H1 (cell line): ENCODE results near the gene CSNK1A1. TPM values are rescaled to one million over a fixed set of nuclear protein-coding genes. Genes with fewer than 3 reads are reported as not detected.

Experiments used
- CTCF ChIA-PET: fragments of 300-600 bp; sonication (Branson Sonifier 250); formaldehyde crosslinking; loops from one replicate; lab custom pipeline; 2021; ENCODE audit not compliant: partially characterized antibody; lab: Charles Lee
- POLR2A ChIA-PET: fragments of 300-600 bp; sonication (Branson Sonifier 250); formaldehyde crosslinking; loops from one replicate; lab custom pipeline; 2021; ENCODE audit warnings: inconsistent platforms; ENCODE audit not compliant: partially characterized antibody; lab: Charles Lee
- DNase-seq, 2 experiments: peaks; one replicate each; pipeline versions ENCODE4 v3.0.0 to v3.0.0-alpha.2; 2010 to 2022; ENCODE audit warnings: low spot score in 2 of 2, low read depth in 1 of 2, mixed read lengths in 1 of 2
- FAIRE-seq: peaks from 2 replicates; lab custom pipeline; 2011; peaks lifted over from hg19 to GRCh38; lab: Jason Lieb, UNC
- H2AFZ ChIP-seq: 2 replicates; pipeline ENCODE4 v1.8.1; 2012; ENCODE audit warnings: low read length, inconsistent platforms
- H2AK5ac ChIP-seq: 2 replicates; pipeline ENCODE4 v1.6.1; 2013; ENCODE audit warnings: low read depth, low read length
- H2BK120ac ChIP-seq: replicated peaks from 2 replicates; pipeline ENCODE3; 2013; ENCODE audit warnings: low read depth, low read length, inconsistent platforms
- H2BK12ac ChIP-seq: 2 replicates; pipeline ENCODE4 v1.6.1; 2013; ENCODE audit warnings: low read depth, low read length
- H2BK15ac ChIP-seq: 2 replicates; pipeline ENCODE4 v1.6.1; 2013; ENCODE audit warnings: low read length
- H2BK20ac ChIP-seq: 2 replicates; pipeline ENCODE4 v1.6.1; 2013; ENCODE audit warnings: low read length
- H2BK5ac ChIP-seq: 2 replicates; pipeline ENCODE4 v1.6.1; 2013; ENCODE audit warnings: low read depth, low read length
- H3K14ac ChIP-seq: 2 replicates; pipeline ENCODE4 v1.6.1; 2013; ENCODE audit warnings: inconsistent platforms; ENCODE audit not compliant: insufficient read length
- H3K18ac ChIP-seq: 2 replicates; pipeline ENCODE4 v1.6.1; 2013; ENCODE audit warnings: low read length; ENCODE audit errors: extremely low read depth
- H3K23ac ChIP-seq: 2 replicates; pipeline ENCODE4 v1.6.1; 2013; ENCODE audit warnings: inconsistent platforms; ENCODE audit not compliant: insufficient read length
- H3K23me2 ChIP-seq: 2 replicates; pipeline ENCODE4 v1.6.1; 2013; ENCODE audit warnings: low read depth, low read length
- H3K27ac ChIP-seq: 2 replicates; pipeline ENCODE4 v1.6.1; 2011; ENCODE audit warnings: low read depth, low read length, inconsistent platforms
- H3K27me3 ChIP-seq, 4 experiments: replicated peaks in 1 of 4; 1 replicate in 1 of 4; 2 replicates in 3 of 4; pipeline versions ENCODE4 v1.6.1 to v1.8.1; 2011 to 2013; ENCODE audit warnings: low read length in 3 of 4, mild to moderate bottlenecking in 3 of 4, inconsistent platforms in 2 of 4, mixed read lengths in 2 of 4, moderate library complexity in 1 of 4; ENCODE audit not compliant: control insufficient read depth in 3 of 4, insufficient read depth in 3 of 4; ENCODE audit errors: extremely low read depth in 1 of 4
- H3K36me3 ChIP-seq, 4 experiments: 2 replicates each; pipeline versions ENCODE4 v1.6.1 to v1.8.1; 2011 to 2013; ENCODE audit warnings: mild to moderate bottlenecking in 4 of 4, low read length in 3 of 4, moderate library complexity in 2 of 4, control low read depth in 1 of 4, inconsistent platforms in 1 of 4; ENCODE audit not compliant: insufficient read depth in 4 of 4, control insufficient read depth in 2 of 4
- H3K4ac ChIP-seq: replicated peaks from 2 replicates; pipeline ENCODE3; 2013; ENCODE audit warnings: low read length, low read depth, mixed read lengths, inconsistent platforms; ENCODE audit not compliant: insufficient read length
- H3K4me1 ChIP-seq, 4 experiments: replicated peaks in 1 of 4; 1 replicate in 1 of 4; 2 replicates in 3 of 4; pipeline versions ENCODE4 v1.6.1 to v1.8.1; 2011 to 2013; ENCODE audit warnings: low read length in 3 of 4, inconsistent platforms in 2 of 4, mixed read lengths in 1 of 4; ENCODE audit not compliant: insufficient read depth in 4 of 4, control insufficient read depth in 3 of 4
- H3K4me2 ChIP-seq, 2 experiments: 2 replicates each; pipeline versions ENCODE4 v1.6.1 to v1.8.1; 2011 to 2013; ENCODE audit warnings: low read depth in 2 of 2, low read length in 2 of 2, control low read depth in 1 of 2, inconsistent platforms in 1 of 2, mild to moderate bottlenecking in 1 of 2; ENCODE audit not compliant: insufficient read depth in 1 of 2
- H3K4me3 ChIP-seq, 4 experiments: fragments of 200-600, 300-600 bp in 1 of 4; sonication (generic), shearing (Covaris generic), sonication (Bioruptor Twin) in 1 of 4; 2 replicates each; pipeline versions ENCODE4 v1.5.1 to v1.8.1; 2011 to 2016; ENCODE audit warnings: low read length in 4 of 4, low read depth in 3 of 4, control low read depth in 2 of 4, inconsistent platforms in 2 of 4, mild to moderate bottlenecking in 2 of 4, mixed read lengths in 1 of 4, moderate library complexity in 1 of 4; ENCODE audit not compliant: insufficient read depth in 2 of 4; ENCODE audit errors: extremely low read depth in 1 of 4
- H3K56ac ChIP-seq: replicated peaks from 2 replicates; pipeline ENCODE3; 2013; ENCODE audit warnings: low read depth, mild to moderate bottlenecking, mixed read lengths, low read length, inconsistent platforms; ENCODE audit not compliant: insufficient read length
- H3K79me1 ChIP-seq: 2 replicates; pipeline ENCODE4 v1.6.1; 2013; ENCODE audit warnings: low read depth, low read length, control low read depth
- H3K79me2 ChIP-seq, 2 experiments: 2 replicates each; pipeline versions ENCODE4 v1.6.1 to v1.8.1; 2012 to 2013; ENCODE audit warnings: low read length in 2 of 2, mild to moderate bottlenecking in 2 of 2, inconsistent platforms in 1 of 2; ENCODE audit not compliant: insufficient read depth in 2 of 2, control insufficient read depth in 1 of 2
- H3K9ac ChIP-seq, 4 experiments: replicated peaks in 1 of 4; 1 replicate in 1 of 4; 2 replicates in 3 of 4; pipeline versions ENCODE4 v1.6.1 to v1.8.1; 2011 to 2013; ENCODE audit warnings: low read depth in 3 of 4, low read length in 3 of 4, control low read depth in 2 of 4, mild to moderate bottlenecking in 2 of 4, moderate library complexity in 2 of 4, inconsistent platforms in 1 of 4; ENCODE audit errors: extremely low read depth in 1 of 4
- H3K9me3 ChIP-seq, 2 experiments: 2 replicates each; pipeline versions ENCODE4 v1.6.1 to v1.8.1; 2012 to 2013; ENCODE audit warnings: mild to moderate bottlenecking in 2 of 2, moderate library complexity in 2 of 2, control low read depth in 1 of 2, inconsistent platforms in 1 of 2, low read depth in 1 of 2, low read length in 1 of 2, mixed read lengths in 1 of 2; ENCODE audit not compliant: insufficient read depth in 2 of 2
- H4K20me1 ChIP-seq, 2 experiments: replicated peaks in 1 of 2; 2 replicates each; pipeline versions ENCODE3 to v1.8.1; 2011 to 2013; ENCODE audit warnings: inconsistent platforms in 2 of 2, low read length in 2 of 2, mild to moderate bottlenecking in 1 of 2; ENCODE audit not compliant: insufficient read depth in 2 of 2, control insufficient read depth in 1 of 2
- H4K5ac ChIP-seq: 2 replicates; pipeline ENCODE4 v1.6.1; 2013; ENCODE audit warnings: low read length, low read depth, mixed read lengths, inconsistent platforms; ENCODE audit not compliant: insufficient read length
- H4K8ac ChIP-seq: 2 replicates; pipeline ENCODE4 v1.8.0; 2013; ENCODE audit warnings: mild to moderate bottlenecking, moderate library complexity, low read length, inconsistent platforms; ENCODE audit not compliant: insufficient read depth; ENCODE audit errors: extremely low read depth
- H4K91ac ChIP-seq: replicated peaks from 2 replicates; pipeline ENCODE3; 2013; ENCODE audit warnings: low read length, mixed read lengths, inconsistent platforms; ENCODE audit not compliant: insufficient read length
- BACH1 ChIP-seq: IDR thresholded peaks from 2 replicates; pipeline ENCODE4 v1.6.1; 2012; ENCODE audit warnings: low read length, improper control_type of control experiment
- BRCA1 ChIP-seq: IDR thresholded peaks from 2 replicates; pipeline ENCODE4 v1.6.1; 2012; ENCODE audit warnings: low read depth, low read length, improper control_type of control experiment
- CHD1 ChIP-seq: IDR thresholded peaks from 2 replicates; pipeline ENCODE4 v1.6.1; 2012; ENCODE audit warnings: low read depth, low read length, improper control_type of control experiment
- GABPA ChIP-seq: IDR thresholded peaks from 2 replicates; pipeline ENCODE4 v1.6.1; 2011; ENCODE audit warnings: mild to moderate bottlenecking, low read length, moderate library complexity, borderline replicate concordance; ENCODE audit not compliant: insufficient read depth
- KDM1A ChIP-seq: fragments of 200-600, 300-600 bp; sonication (generic); IDR thresholded peaks from 2 replicates; pipeline ENCODE4 v1.7.1; 2016; ENCODE audit warnings: mild to moderate bottlenecking, low read length, borderline replicate concordance
- POU5F1 ChIP-seq: IDR thresholded peaks from 2 replicates; pipeline ENCODE4 v1.6.1; 2011; ENCODE audit warnings: low read depth, mild to moderate bottlenecking, low read length, moderate library complexity
- RFX5 ChIP-seq: IDR thresholded peaks from 2 replicates; pipeline ENCODE4 v1.6.1; 2011; ENCODE audit warnings: low read depth, low read length, improper control_type of control experiment, borderline replicate concordance
- SIRT6 ChIP-seq: IDR thresholded peaks from one replicate; pipeline ENCODE4 v1.7.1; 2012; ENCODE audit warnings: low read length, inconsistent platforms
- SP2 ChIP-seq: IDR thresholded peaks from 2 replicates; pipeline ENCODE4 v1.6.1; 2012; ENCODE audit warnings: mild to moderate bottlenecking, low read length, inconsistent platforms
- SP4 ChIP-seq: IDR thresholded peaks from 2 replicates; pipeline ENCODE4 v1.6.1; 2012; ENCODE audit warnings: low read length, inconsistent platforms
- WGBS, 2 experiments: shearing (Covaris generic) in 1 of 2; methylation state at CpG; one replicate each; pipeline versions ENCODE4 v1.1.6 to v1.1.7; 2013 to 2015; ENCODE audit warnings: low lambda C conversion rate in 2 of 2, mixed read lengths in 2 of 2, inconsistent platforms in 1 of 2, low coverage in 1 of 2, missing lambda C conversion rate in 1 of 2; ENCODE audit not compliant: insufficient replicate concordance in 2 of 2, insufficient coverage in 1 of 2, insufficient read length in 1 of 2; ENCODE audit errors: extremely low coverage in 1 of 2, missing lambda C conversion rate in 1 of 2; 5-methylcytosine and 5-hydroxymethylcytosine counted together
- polyA plus RNA-seq, 7 experiments: library from polyadenylated mRNA; depleted of rRNA in 3 of 7; stranded (reverse) in 5 of 7; unstranded in 2 of 7; fragments of >200 nt in 5 of 7; fragments of 200-250 nt in 2 of 7; gene quantifications; 1 replicate in 5 of 7; 2 replicates in 1 of 7; 4 replicates in 1 of 7; pipeline versions ENCODE4 v1.2.1 to v1.2.3, GENCODE V29; 2011 to 2013; ENCODE audit warnings: missing spikeins in 2 of 7, mixed read lengths in 2 of 7
- total RNA-seq: library from RNA; stranded (reverse); fragmentation: NEBNext Ultra II Directional; extraction: Animal tissue kit (Norgen Biotek cat#: 25700); gene quantifications from 2 replicates; pipeline ENCODE4 v1.2.1, GENCODE V29; 2021

Gene CSNK1A1
- total and polyA plus RNA-seq, 2 of the 8 experiments (the other 6 are each of a cell fraction or from before 2014, with no cell fraction given) = 61.2 to 244 TPM

GRCh38 chr5:149540089-149540488, 11.2 kb downstream of the CSNK1A1 start:
- H2BK15ac ChIP-seq = no peak overlapping the region
- H3K79me1 ChIP-seq = no peaks in the 10 kb centered on the region
- H4K8ac ChIP-seq = no peak overlapping the region
- H3K27ac ChIP-seq = no peak overlapping the region
- ChIA-PET CTCF (interaction anchor here (1.2 kb wide), 1 partner anchor 100 kb away, joined by 3 read pairs; no protein-coding TSS in a partner anchor), POLR2A (interaction anchor here (0.6 to 6.8 kb wide), 6 partner anchors 8 to 23 kb away, joined by 3 to 37 read pairs (median 4); partner anchors contain the start of gene CSNK1A1)
- no peaks in the 10 kb centered on the region for H3K27me3 ChIP-seq
- no peak overlapping the region for H2BK5ac ChIP-seq
- 86% methylated on average over 3 of the region's 3 CpGs; no CpG with 5 or more reads in 1 of the 2 experiments for WGBS, 2 experiments
- no peak overlapping the region for H3K18ac ChIP-seq
- TF ChIP-seq SP2 (no peak), SIRT6 (no peak), CHD1 (no peak), KDM1A (no peak), RFX5 (no peak), BACH1 (no peak), SP4 (no peak), BRCA1 (no peak), POU5F1 (no peak), GABPA (no peak)
- no peak overlapping the region for H4K91ac ChIP-seq
- H2AFZ ChIP-seq = no peak overlapping the region
- peaks cover under 1 to 58% (median 6%) of the 10 kb centered on the region in 4 experiments; a peak in 6 of 8 replicates for H3K36me3 ChIP-seq
- no peak overlapping the region for H2BK12ac ChIP-seq
- H3K9ac ChIP-seq = no peak overlapping the region
- no peak for FAIRE-seq
- no peak overlapping the region for H3K56ac ChIP-seq
- no peak overlapping the region for H3K4me2 ChIP-seq
- H3K4me1 ChIP-seq = peaks cover 0 to 3% (median 1%) of the 10 kb centered on the region in 4 experiments; a peak in 2 of 7 replicates
- H4K5ac ChIP-seq = no peak overlapping the region
- H2BK120ac ChIP-seq = no peak overlapping the region
- H2AK5ac ChIP-seq = no peak overlapping the region
- no peaks in the 10 kb centered on the region for H3K23me2 ChIP-seq
- H3K23ac ChIP-seq = no peak overlapping the region
- H3K14ac ChIP-seq = no peak overlapping the region
- no peak overlapping the region for H3K4ac ChIP-seq
- H3K9me3 ChIP-seq = no peaks in the 10 kb centered on the region
- no peak overlapping the region for H3K4me3 ChIP-seq
- H4K20me1 ChIP-seq = peaks cover 15 to 20% of the 10 kb centered on the region in 2 experiments
- H2BK20ac ChIP-seq = no peak overlapping the region
- H3K79me2 ChIP-seq = peaks cover 69 to 97% of the 10 kb centered on the region in 2 experiments
- DNase-seq = no peak
